GM20000 (cell line): ENCODE data around the gene MAP6.

Source experiments
- DNase-seq: peaks from one replicate; pipeline ENCODE4 v3.0.0; 2012; ENCODE audit warnings: low spot score
- CTCF ChIP-seq: IDR thresholded peaks from 2 replicates; pipeline ENCODE4 v1.5.1; 2012; ENCODE audit warnings: mild to moderate bottlenecking, control low read depth; ENCODE audit errors: extremely low read depth, missing control alignments

The MAP6 gene

GRCh38 chr11:75639762-75640181, 29.1 kb downstream of the MAP6 start:
- TF ChIP-seq CTCF = no peak
- DNase-seq = no peak

DNA sequence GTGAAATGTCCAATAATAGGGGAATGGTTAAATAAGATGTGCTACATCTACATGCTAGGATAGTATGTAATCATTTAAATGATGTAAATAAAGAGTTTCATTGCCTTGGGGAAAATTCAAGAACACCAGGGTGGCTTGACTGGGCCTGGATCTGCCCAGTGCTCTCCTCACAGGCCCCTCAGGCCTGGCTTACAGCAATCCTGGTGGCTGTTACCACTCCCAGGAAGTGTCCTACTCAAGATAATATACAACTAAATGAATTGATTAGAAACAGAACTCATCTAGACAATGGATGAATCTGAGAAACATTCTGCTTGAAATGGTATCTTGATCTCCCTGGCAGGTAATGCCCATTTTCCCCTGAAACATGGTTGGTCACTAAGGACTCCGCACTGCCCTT, 30.8 kb downstream of the MAP6 start:
- DNase-seq = no peak
- no peak for TF ChIP-seq CTCF

DNA sequence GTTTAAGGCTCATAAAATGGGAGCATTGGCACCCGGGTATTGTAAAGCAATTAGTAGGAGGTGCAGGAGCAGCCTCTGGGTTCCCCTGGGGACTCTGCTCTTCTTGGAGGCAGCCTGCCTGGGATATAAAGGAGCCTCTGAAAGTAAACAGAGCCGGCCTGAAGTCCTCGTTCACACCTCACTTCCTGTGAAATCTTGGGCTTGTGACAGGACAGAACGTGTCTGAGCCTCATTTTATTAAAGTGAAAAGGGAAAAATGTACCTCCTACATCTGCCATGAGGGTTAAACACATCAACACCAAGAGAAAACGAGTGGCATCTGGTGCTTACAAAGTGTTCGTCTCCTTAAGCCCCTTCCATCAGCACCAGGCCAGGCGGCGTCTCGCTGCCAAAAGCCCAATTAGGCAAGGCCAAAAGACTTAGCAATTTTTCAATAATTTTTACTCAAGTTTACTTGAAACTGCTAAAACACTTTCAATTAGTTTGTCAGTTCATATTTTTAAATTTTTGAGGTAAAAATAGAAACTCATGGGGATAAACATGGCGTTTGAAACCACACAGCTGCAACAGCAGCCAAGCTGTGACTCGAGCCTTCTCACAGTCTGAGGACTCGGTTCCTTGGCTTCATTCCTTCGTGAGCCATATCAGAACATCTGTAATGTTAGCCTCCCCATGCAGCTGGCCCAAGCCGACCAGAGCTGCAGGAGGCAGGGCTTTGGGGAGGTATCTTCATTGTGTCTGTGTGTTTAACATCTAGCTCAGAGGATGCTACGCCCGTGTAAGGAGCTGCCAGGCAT, 33.6 kb downstream of the MAP6 start:
- no peak for TF ChIP-seq CTCF
- no peak for DNase-seq

DNA sequence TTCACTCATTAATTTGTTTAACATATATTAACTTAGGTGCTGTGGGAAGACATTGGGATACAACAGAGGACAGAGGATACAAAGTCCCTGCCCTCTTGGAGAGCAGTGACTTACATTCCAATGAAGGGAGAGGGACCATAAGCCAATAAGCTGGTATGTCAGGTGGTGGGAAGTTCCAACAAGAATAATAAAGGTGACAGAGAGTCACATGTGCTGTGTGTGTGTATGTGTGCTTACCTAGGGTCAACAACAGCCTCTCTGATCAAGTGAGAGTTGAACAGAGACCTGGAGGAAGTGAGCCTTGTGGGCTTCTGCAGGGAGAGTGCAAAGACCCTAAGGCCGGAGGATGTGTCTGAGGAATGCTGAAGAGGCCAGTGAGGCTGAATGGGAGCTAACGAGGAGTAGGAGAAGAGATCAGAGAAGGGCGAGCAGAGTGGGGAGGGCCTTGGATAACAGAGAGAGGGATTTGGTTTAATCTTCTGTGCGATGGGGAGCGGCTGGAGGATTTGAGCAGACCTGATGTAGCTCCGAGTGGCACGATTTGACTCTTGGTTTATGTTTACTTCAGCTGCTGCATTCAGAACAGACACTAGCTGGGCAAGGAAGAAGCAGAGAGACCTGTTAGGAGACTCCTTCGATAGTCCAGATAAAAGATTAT, 35.3 kb downstream of the MAP6 start:
- no peak for TF ChIP-seq CTCF
- DNase-seq = no peak

DNA sequence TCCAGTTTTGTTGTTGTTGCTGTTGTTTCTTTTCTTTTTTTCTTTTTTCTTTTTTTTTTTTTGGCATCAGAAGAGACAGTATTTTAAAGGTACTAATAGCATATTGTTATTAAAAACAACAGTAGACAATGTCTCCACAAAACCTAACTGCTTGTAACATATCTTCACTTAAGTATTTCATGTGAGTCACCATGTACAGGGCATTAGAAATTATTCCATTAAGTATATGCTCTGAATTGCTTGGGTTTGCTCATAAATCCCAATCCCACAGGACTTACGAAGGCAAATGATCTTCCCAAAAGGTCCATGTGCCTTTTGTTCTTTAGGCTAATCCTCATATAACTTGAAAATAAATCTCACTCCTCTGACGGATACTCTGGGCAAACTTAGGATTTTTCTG, 35.9 kb downstream of the MAP6 start:
- DNase-seq = no peak
- no peak for TF ChIP-seq CTCF

DNA sequence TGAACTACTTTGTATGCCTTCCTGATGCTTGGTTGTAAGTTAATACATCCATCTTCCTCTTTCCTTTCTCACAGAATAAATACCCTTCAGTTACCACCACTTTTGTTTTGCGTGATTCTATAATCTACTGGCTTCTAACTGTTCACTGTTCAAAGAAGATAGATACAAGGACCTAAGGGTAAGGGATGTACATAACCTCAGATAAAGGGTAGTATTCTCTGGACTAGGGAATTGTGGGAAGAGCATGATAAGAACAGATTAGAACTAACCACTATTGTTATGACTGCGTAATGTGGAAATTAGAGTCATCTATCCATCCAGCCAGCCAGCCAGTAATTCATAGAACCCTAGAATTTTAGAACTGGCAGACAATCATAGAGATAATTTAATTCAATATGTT, 36.4 kb downstream of the MAP6 start:
- DNase-seq = no peak
- TF ChIP-seq CTCF = no peak

DNA sequence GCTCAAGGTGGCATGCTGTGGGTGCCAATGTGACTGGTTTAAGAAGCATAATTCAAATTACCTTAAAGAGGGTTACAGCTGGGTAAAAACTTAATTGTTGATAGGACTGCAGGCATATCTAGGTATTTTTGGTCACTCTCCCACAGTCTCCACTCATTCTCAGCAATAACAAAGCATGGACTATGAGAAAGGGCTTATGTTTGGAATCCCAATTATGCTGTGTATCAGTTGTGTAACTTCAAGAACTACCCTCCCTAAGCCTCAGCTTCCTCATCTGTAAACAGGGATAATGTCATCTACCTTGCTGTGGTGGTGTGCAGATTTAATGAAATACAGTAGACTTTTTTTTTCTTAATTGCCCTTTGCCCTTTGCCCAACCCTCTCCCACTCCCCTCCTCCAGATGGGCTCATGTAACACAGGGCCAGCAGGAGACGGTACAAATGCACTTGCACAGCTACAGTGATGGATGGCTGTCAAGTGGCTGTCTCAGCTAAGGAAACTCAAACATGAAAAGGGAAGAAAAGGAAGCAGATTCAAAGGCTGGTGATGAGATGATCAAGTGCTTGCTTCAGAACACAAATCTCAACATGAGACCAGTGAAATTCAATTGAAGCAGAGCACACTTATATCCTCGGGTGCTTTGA, 37.6 kb downstream of the MAP6 start:
- no peak for TF ChIP-seq CTCF
- DNase-seq = no peak
